ENCODE data around the gene EMX2.
"Not testable (repeated sequence)": the region's sequence is repeated elsewhere in the genome, so short reads cannot be mapped to it uniquely, and the experiment has no call there.

- TF ChIP-seq CTCF (IDR thresholded peaks at IDR 0.05; ENCODE audit: poor library complexity); EZH2 (IDR thresholded peaks at IDR 0.05; ENCODE audit: borderline replicate concordance); EZH2phosphoT487 (IDR thresholded peaks at IDR 0.05; ENCODE audit: low read depth, severe bottlenecking, unreplicated experiment): not testable (repeated sequence)
These were observed 35.5 kb upstream of the EMX2 start for GRCh38 chr10:117507081-117507480.

Data from hepatocyte (in vitro differentiated cells).